GM12878 (cell line): ENCODE measurements around the gene BTG2. TPM values are rescaled to one million over a fixed set of nuclear protein-coding genes. Genes with fewer than 3 reads are reported as not detected.

ENCODE experiments used
- ATAC-seq: fragments of 200-7000 bp; cut with Tn5 transposase; 3 replicates; pipeline ENCODE4 v1.9.1; 2020; ENCODE audit warnings: mild to moderate bottlenecking, moderate library complexity
- BruUV-seq: library from RNA; stranded (reverse); fragments of 400-500 nt; replicated peaks from 2 replicates; lab custom pipeline; 2021; lab: Mats Ljungman, UMichigan
- CTCF ChIA-PET: fragments of 300-600 bp; sonication (Branson Sonifier 250); formaldehyde crosslinking; extraction: SDS; loops from one replicate; lab custom pipeline; 2021; ENCODE audit warnings: inconsistent platforms; lab: Yijun Ruan, JAX
- POLR2A ChIA-PET: fragments of 350-600 bp; formaldehyde crosslinking; extraction: SDS; loops from one replicate; lab custom pipeline; 2021; ENCODE audit warnings: inconsistent platforms; lab: Charles Lee
- RAD21 ChIA-PET: fragments of 300-600 bp; sonication (Branson Sonifier 250); formaldehyde crosslinking; loops from one replicate; lab custom pipeline; 2023; ENCODE audit warnings: antibody characterized with exemption; ENCODE audit not compliant: unreplicated experiment; lab: Charles Lee
- SMC1A ChIA-PET: fragments of 300-600 bp; sonication (Branson Sonifier 250); formaldehyde crosslinking; loops from one replicate; lab custom pipeline; 2023; ENCODE audit not compliant: unreplicated experiment, uncharacterized antibody; lab: Charles Lee
- DNase-seq: peaks from one replicate; pipeline ENCODE4 v3.0.0-alpha.2; 2011; ENCODE audit warnings: low read depth, low spot score
- FAIRE-seq: peaks from 3 replicates; lab custom pipeline; 2011; peaks lifted over from hg19 to GRCh38; lab: Jason Lieb, UNC
- H2AFZ ChIP-seq: 2 replicates; pipeline ENCODE4 v1.6.0; 2011; ENCODE audit warnings: low read depth, low read length, control low read depth; ENCODE audit not compliant: control insufficient read depth
- H3K27ac ChIP-seq: 2 replicates; pipeline ENCODE4 v1.5.1; 2011; ENCODE audit warnings: control low read depth; ENCODE audit not compliant: control insufficient read depth, insufficient read depth
- H3K27me3 ChIP-seq, 2 experiments: replicated peaks in 1 of 2; 2 replicates each; pipeline versions ENCODE4 v1.6.0 to v1.6.1; 2011; ENCODE audit warnings: low read length in 1 of 2; ENCODE audit not compliant: control insufficient read depth in 2 of 2, insufficient read depth in 2 of 2
- H3K36me3 ChIP-seq, 2 experiments: 2 replicates each; pipeline ENCODE4 v1.5.1; 2011; ENCODE audit warnings: low read length in 1 of 2; ENCODE audit not compliant: control insufficient read depth in 2 of 2, insufficient read depth in 2 of 2
- H3K4me1 ChIP-seq: 2 replicates; pipeline ENCODE4 v1.6.1; 2011; ENCODE audit warnings: mild to moderate bottlenecking, low read length, moderate library complexity, mixed read lengths; ENCODE audit not compliant: control insufficient read depth, insufficient read depth
- H3K4me2 ChIP-seq: 2 replicates; pipeline ENCODE4 v1.6.0; 2011; ENCODE audit warnings: control low read depth; ENCODE audit not compliant: control insufficient read depth, insufficient read depth
- H3K4me3 ChIP-seq: fragments of 200-600 bp; sonication (generic); 2 replicates; pipeline ENCODE4 v1.5.1; 2016
- H3K79me2 ChIP-seq: 2 replicates; pipeline ENCODE4 v1.6.0; 2011; ENCODE audit warnings: low read length; ENCODE audit not compliant: control insufficient read depth, insufficient read depth
- H3K9ac ChIP-seq: 2 replicates; pipeline ENCODE4 v1.8.0; 2011; ENCODE audit warnings: low read length, control low read depth, mixed read lengths; ENCODE audit not compliant: control insufficient read depth, insufficient read depth
- H3K9me3 ChIP-seq: replicated peaks from 3 replicates; pipeline ENCODE4 v1.5.1; 2011; ENCODE audit warnings: mild to moderate bottlenecking, low read length; ENCODE audit not compliant: control insufficient read depth, insufficient read depth
- H4K20me1 ChIP-seq: 2 replicates; pipeline ENCODE4 v1.6.0; 2011; ENCODE audit not compliant: control insufficient read depth, insufficient read depth
- EED ChIP-seq: sonication (generic); IDR thresholded peaks from 2 replicates; pipeline ENCODE4 v1.6.1; 2016; ENCODE audit warnings: antibody characterized with exemption, low read depth
- IRF5 ChIP-seq: fragments of 450-650 bp; IDR thresholded peaks from 2 replicates; pipeline ENCODE4 v1.6.1; 2017; ENCODE audit warnings: borderline replicate concordance
- POLR2AphosphoS5 ChIP-seq: IDR thresholded peaks from 2 replicates; pipeline ENCODE4 v1.6.1; 2011; ENCODE audit warnings: mild to moderate bottlenecking, low read length, inconsistent platforms
- RUNX3 ChIP-seq: IDR thresholded peaks from 2 replicates; pipeline ENCODE4 v1.6.1; 2012; ENCODE audit warnings: low read length, inconsistent platforms
- ZNF207 ChIP-seq: fragments of 450-650 bp; IDR thresholded peaks from 2 replicates; pipeline ENCODE4 v1.6.1; 2014; ENCODE audit warnings: antibody characterized with exemption, mild to moderate bottlenecking, borderline replicate concordance
- WGBS: methylation state at CpG from one replicate; pipeline ENCODE4 v1.1.6; 2016; ENCODE audit warnings: low lambda C conversion rate; ENCODE audit not compliant: insufficient replicate concordance, insufficient coverage; ENCODE audit errors: missing lambda C conversion rate; 5-methylcytosine and 5-hydroxymethylcytosine counted together
- in situ Hi-C: fragments of 300-500 bp; cut with MboI; formaldehyde crosslinking; loops from 9 replicates; pipeline ENCODE4 v1.14.3; 2018; ENCODE audit warnings: mixed read lengths
- intact Hi-C: fragments of 100-400 bp; cut with micrococcal nuclease; formaldehyde crosslinking; loops from one replicate; pipeline ENCODE4 v1.14.2; 2022; ENCODE audit not compliant: unreplicated experiment
- polyA plus RNA-seq, 11 experiments: library from polyadenylated mRNA; depleted of rRNA in 4 of 11; unstranded in 6 of 11; stranded (reverse) in 5 of 11; fragments of >200 nt; fragmentation: Nextera tagmentation in 4 of 11; fragmentation: Illumina TruSeq in 1 of 11; extraction: Ambion mirVana in 4 of 11; extraction: Trizol in 1 of 11; gene quantifications; 1 replicate in 1 of 11; 2 replicates in 10 of 11; pipeline versions ENCODE4 v1.2.1 to v1.2.3, GENCODE V29; 2011 to 2016; ENCODE audit warnings: inconsistent platforms in 2 of 11, missing spikeins in 2 of 11, low read depth in 1 of 11
- total RNA-seq, 4 experiments: library from RNA; depleted of rRNA in 3 of 4; stranded (reverse); fragments of >200 nt in 3 of 4; fragmentation: Illumina TruSeq in 1 of 4; extraction: Trizol in 1 of 4; gene quantifications; 2 replicates each; pipeline versions ENCODE4 v1.2.1 to v1.2.3, GENCODE V29; 2013 to 2021

The BTG2 gene
- total and polyA plus RNA-seq, 10 of the 15 experiments (the other 5 are each of a cell fraction or from before 2014, with no cell fraction given): 23.3 to 160 (median 98.1) TPM

- peak overlapping the region; percentile 89 for H3K4me2 ChIP-seq
- H3K27ac ChIP-seq: peak overlapping the region; percentile 100
- H4K20me1 ChIP-seq: no peaks in the 10 kb centered on the region
- TF ChIP-seq ZNF207 (no peak), POLR2AphosphoS5 (0 out of 2 replicates have a peak, but pooled peaks have one; percentile 17), IRF5 (no peak), RUNX3 (no peak), EED (no peak)
- no TSS peak for BruUV-seq
- POLR2A ChIA-PET: interaction anchor here (0.6 to 20.0 kb wide), 8 partner anchors 8 to 92 kb away, joined by 4 to 395 read pairs (median 80); partner anchors contain the start of gene BTG2
- H3K9me3 ChIP-seq: no peaks in the 10 kb centered on the region
- no peak overlapping the region for H2AFZ ChIP-seq
- FAIRE-seq (no peak), ATAC-seq (no peak), DNase-seq (no peak)
- H3K4me3 ChIP-seq: no peak overlapping the region; the same call in 1 of the 2 replicates
- H3K79me2 ChIP-seq: peaks cover 16% of the 10 kb centered on the region
- no peaks in the 10 kb centered on the region for H3K27me3 ChIP-seq
- RAD21 ChIA-PET: interaction anchor here (0.9 to 30.0 kb wide), 8 partner anchors 15 to 92 kb away, joined by 3 to 541 read pairs (median 34); partner anchors contain the start of gene BTG2
- CTCF ChIA-PET: interaction anchor here (0.7 to 14.4 kb wide), 7 partner anchors 11 to 49 kb away, joined by 4 to 207 read pairs (median 72); partner anchors contain the start of gene BTG2
- SMC1A ChIA-PET: interaction anchor here (0.6 to 30.2 kb wide), 6 partner anchors 20 to 92 kb away, joined by 3 to 590 read pairs (median 15); partner anchors contain the start of gene BTG2
- H3K36me3 ChIP-seq: no peaks in the 10 kb centered on the region
- WGBS: 49% methylated on average over 7 of the region's 7 CpGs
- intact Hi-C loops: no loop called here
- in situ Hi-C loops: loop anchor here (25.0 kb wide), 1 partner anchor 1224 kb away; the partner anchor contains the start of gene MDM4
- peak overlapping the region; percentile 97 for H3K9ac ChIP-seq
- H3K4me1 ChIP-seq: peaks cover 60% of the 10 kb centered on the region
Measured at GRCh38 chr1:203288400-203288799, 16.9 kb upstream of the BTG2 start.
